Muscle layer of colon (tissue), 2 donors: ENCODE measurements around the gene EDC4.
"Not testable (repeated sequence)": the region's sequence is repeated elsewhere in the genome, so short reads cannot be mapped to it uniquely, and the experiment has no call there.

ENCODE experiments used
- H3K27ac ChIP-seq: one replicate; pipeline ENCODE4 v1.7.0; 2013; ENCODE audit warnings: low read depth, mild to moderate bottlenecking, low read length, moderate library complexity
- H3K27me3 ChIP-seq, 2 donors: one replicate each; pipeline ENCODE4 v1.7.0; 2013; ENCODE audit warnings: low read length in 2 of 2, mild to moderate bottlenecking in 2 of 2; ENCODE audit not compliant: insufficient read depth in 2 of 2, control insufficient read depth in 1 of 2
- H3K36me3 ChIP-seq: one replicate; pipeline ENCODE4 v1.7.0; 2013; ENCODE audit warnings: mild to moderate bottlenecking, low read length; ENCODE audit not compliant: insufficient read depth
- H3K4me1 ChIP-seq: one replicate; pipeline ENCODE4 v1.7.0; 2013; ENCODE audit warnings: mild to moderate bottlenecking, low read length; ENCODE audit not compliant: insufficient read depth
- H3K4me3 ChIP-seq, 2 donors: one replicate each; pipeline ENCODE4 v1.7.0; 2013; ENCODE audit warnings: low read length in 2 of 2, low read depth in 1 of 2, mild to moderate bottlenecking in 1 of 2, moderate library complexity in 1 of 2
- H3K9ac ChIP-seq: one replicate; pipeline ENCODE4 v1.7.0; 2013; ENCODE audit warnings: low read length
- H3K9me3 ChIP-seq: one replicate; pipeline ENCODE4 v1.7.0; 2013; ENCODE audit warnings: mild to moderate bottlenecking, low read length
- donor health status: abdominal sarcoma.
- donor health status: Adenocarcinoma of cecum.

Gene EDC4

GRCh38 chr16:67855789-67856188, 17.1 kb upstream of the EDC4 start:
- H3K27ac ChIP-seq, result no peak overlapping the region
- H3K36me3 ChIP-seq, result peaks cover 6% of the 10 kb centered on the region
- H3K27me3 ChIP-seq, result no peaks in the 10 kb centered on the region
- H3K4me1 ChIP-seq, result peaks cover 28% of the 10 kb centered on the region
- no peak overlapping the region for H3K4me3 ChIP-seq
- no peak overlapping the region for H3K9ac ChIP-seq
- H3K9me3 ChIP-seq, result no peaks in the 10 kb centered on the region

GRCh38 chr16:67856927-67857546, 15.8 kb upstream of the EDC4 start:
- Histone ChIP-seq H3K27ac (no peak overlapping the region), H3K9me3 (no peaks in the 10 kb centered on the region), H3K9ac (no peak overlapping the region), H3K4me3 (no peak overlapping the region), H3K4me1 (peaks cover 32% of the 10 kb centered on the region), H3K27me3 (no peaks in the 10 kb centered on the region), H3K36me3 (peaks cover 12% of the 10 kb centered on the region)

GRCh38 chr16:67857547-67858233, 15.2 kb upstream of the EDC4 start:
- peaks cover 37% of the 10 kb centered on the region for H3K4me1 ChIP-seq

GRCh38 chr16:67858500-67858899, 14.4 kb upstream of the EDC4 start:
- Histone ChIP-seq H3K4me3 (no peak overlapping the region), H3K9me3 (no peaks in the 10 kb centered on the region), H3K9ac (no peak overlapping the region), H3K27me3 (no peaks in the 10 kb centered on the region), H3K36me3 (peaks cover 12% of the 10 kb centered on the region), H3K4me1 (peaks cover 43% of the 10 kb centered on the region), H3K27ac (no peak overlapping the region)

More at GRCh38 chr16:67857547-67858233, 15.2 kb upstream of the EDC4 start:
- no peak overlapping the region for H3K9ac ChIP-seq
- H3K27ac ChIP-seq, result no peak overlapping the region
- no peaks in the 10 kb centered on the region for H3K27me3 ChIP-seq
- H3K36me3 ChIP-seq, result peaks cover 12% of the 10 kb centered on the region
- no peaks in the 10 kb centered on the region for H3K9me3 ChIP-seq
- no peak overlapping the region for H3K4me3 ChIP-seq

GRCh38 chr16:67860589-67861398, 12.1 kb upstream of the EDC4 start:
- no peak overlapping the region for H3K9ac ChIP-seq
- peaks cover 42% of the 10 kb centered on the region for H3K4me1 ChIP-seq

GRCh38 chr16:67861877-67862276, 11.0 kb upstream of the EDC4 start:
- Histone ChIP-seq H3K4me1 (peaks cover 42% of the 10 kb centered on the region), H3K4me3 (no peak overlapping the region), H3K36me3 (peaks cover 27% of the 10 kb centered on the region), H3K9me3 (no peaks in the 10 kb centered on the region), H3K27me3 (no peaks in the 10 kb centered on the region), H3K27ac (no peak overlapping the region), H3K9ac (no peak overlapping the region)

More at GRCh38 chr16:67860589-67861398, 12.1 kb upstream of the EDC4 start:
- peaks cover 23% of the 10 kb centered on the region for H3K36me3 ChIP-seq
- no peaks in the 10 kb centered on the region for H3K27me3 ChIP-seq
- H3K27ac ChIP-seq, result no peak overlapping the region
- H3K4me3 ChIP-seq, result no peak overlapping the region
- no peaks in the 10 kb centered on the region for H3K9me3 ChIP-seq

GRCh38 chr16:67862623-67863583, 9.9 kb upstream of the EDC4 start:
- H3K36me3 ChIP-seq, result peaks cover 36% of the 10 kb centered on the region
- H3K27me3 ChIP-seq, result no peaks in the 10 kb centered on the region
- peaks cover 32% of the 10 kb centered on the region for H3K4me1 ChIP-seq
- no peak overlapping the region for H3K27ac ChIP-seq
- peak overlapping the region in 1 of 2 donors; percentile 13 for H3K4me3 ChIP-seq
- no peak overlapping the region for H3K9ac ChIP-seq
- H3K9me3 ChIP-seq, result no peaks in the 10 kb centered on the region

- not testable (repeated sequence) for H3K4me3 ChIP-seq, H3K27ac ChIP-seq, H3K9ac ChIP-seq, H3K27me3 ChIP-seq, H3K9me3 ChIP-seq
- H3K36me3 ChIP-seq, result peaks cover 42% of the 10 kb centered on the region
- peaks cover 25% of the 10 kb centered on the region for H3K4me1 ChIP-seq
Observed at GRCh38 chr16:67864044-67864443, 8.8 kb upstream of the EDC4 start.

- no peak overlapping the region for H3K27ac ChIP-seq
Observed at GRCh38 chr16:67864594-67864993, 8.3 kb upstream of the EDC4 start.

GRCh38 chr16:67865318-67865717, 7.5 kb upstream of the EDC4 start:
- no peaks in the 10 kb centered on the region for H3K27me3 ChIP-seq
- H3K9ac ChIP-seq, result no peak overlapping the region
- H3K4me1 ChIP-seq, result peaks cover 25% of the 10 kb centered on the region
- no peak overlapping the region for H3K4me3 ChIP-seq
- no peak overlapping the region for H3K27ac ChIP-seq
- H3K9me3 ChIP-seq, result no peaks in the 10 kb centered on the region
- H3K36me3 ChIP-seq, result peaks cover 47% of the 10 kb centered on the region

More at GRCh38 chr16:67864594-67864993, 8.3 kb upstream of the EDC4 start:
- H3K4me3 ChIP-seq, result no peak overlapping the region
- peaks cover 42% of the 10 kb centered on the region for H3K36me3 ChIP-seq
- H3K9ac ChIP-seq, result no peak overlapping the region
- peaks cover 25% of the 10 kb centered on the region for H3K4me1 ChIP-seq
- no peaks in the 10 kb centered on the region for H3K27me3 ChIP-seq
- no peaks in the 10 kb centered on the region for H3K9me3 ChIP-seq
